GM12878 (cell line): ENCODE measurements around the gene ABR. TPM values are rescaled to one million over a fixed set of nuclear protein-coding genes. Genes with fewer than 3 reads are reported as not detected.

Experiments used
- ATAC-seq: fragments of 200-7000 bp; cut with Tn5 transposase; 3 replicates; pipeline ENCODE4 v1.9.1; 2020; ENCODE audit warnings: mild to moderate bottlenecking, moderate library complexity
- BruUV-seq: library from RNA; stranded (reverse); fragments of 400-500 nt; replicated peaks from 2 replicates; lab custom pipeline; 2021; lab: Mats Ljungman, UMichigan
- CTCF ChIA-PET: fragments of 300-600 bp; sonication (Branson Sonifier 250); formaldehyde crosslinking; extraction: SDS; loops from one replicate; lab custom pipeline; 2021; ENCODE audit warnings: inconsistent platforms; lab: Yijun Ruan, JAX
- POLR2A ChIA-PET: fragments of 350-600 bp; formaldehyde crosslinking; extraction: SDS; loops from one replicate; lab custom pipeline; 2021; ENCODE audit warnings: inconsistent platforms; lab: Charles Lee
- RAD21 ChIA-PET: fragments of 300-600 bp; sonication (Branson Sonifier 250); formaldehyde crosslinking; loops from one replicate; lab custom pipeline; 2023; ENCODE audit warnings: antibody characterized with exemption; ENCODE audit not compliant: unreplicated experiment; lab: Charles Lee
- SMC1A ChIA-PET: fragments of 300-600 bp; sonication (Branson Sonifier 250); formaldehyde crosslinking; loops from one replicate; lab custom pipeline; 2023; ENCODE audit not compliant: unreplicated experiment, uncharacterized antibody; lab: Charles Lee
- DNase-seq: peaks from one replicate; pipeline ENCODE4 v3.0.0-alpha.2; 2011; ENCODE audit warnings: low read depth, low spot score
- FAIRE-seq: peaks from 3 replicates; lab custom pipeline; 2011; peaks lifted over from hg19 to GRCh38; lab: Jason Lieb, UNC
- H2AFZ ChIP-seq: 2 replicates; pipeline ENCODE4 v1.6.0; 2011; ENCODE audit warnings: low read depth, low read length, control low read depth; ENCODE audit not compliant: control insufficient read depth
- H3K27ac ChIP-seq: 2 replicates; pipeline ENCODE4 v1.5.1; 2011; ENCODE audit warnings: control low read depth; ENCODE audit not compliant: control insufficient read depth, insufficient read depth
- H3K27me3 ChIP-seq, 2 experiments: replicated peaks in 1 of 2; 2 replicates each; pipeline versions ENCODE4 v1.6.0 to v1.6.1; 2011; ENCODE audit warnings: low read length in 1 of 2; ENCODE audit not compliant: control insufficient read depth in 2 of 2, insufficient read depth in 2 of 2
- H3K36me3 ChIP-seq, 2 experiments: 2 replicates each; pipeline ENCODE4 v1.5.1; 2011; ENCODE audit warnings: low read length in 1 of 2; ENCODE audit not compliant: control insufficient read depth in 2 of 2, insufficient read depth in 2 of 2
- H3K4me1 ChIP-seq: 2 replicates; pipeline ENCODE4 v1.6.1; 2011; ENCODE audit warnings: mild to moderate bottlenecking, low read length, moderate library complexity, mixed read lengths; ENCODE audit not compliant: control insufficient read depth, insufficient read depth
- H3K4me2 ChIP-seq: 2 replicates; pipeline ENCODE4 v1.6.0; 2011; ENCODE audit warnings: control low read depth; ENCODE audit not compliant: control insufficient read depth, insufficient read depth
- H3K4me3 ChIP-seq: fragments of 200-600 bp; sonication (generic); 2 replicates; pipeline ENCODE4 v1.5.1; 2016
- H3K79me2 ChIP-seq: 2 replicates; pipeline ENCODE4 v1.6.0; 2011; ENCODE audit warnings: low read length; ENCODE audit not compliant: control insufficient read depth, insufficient read depth
- H3K9ac ChIP-seq: 2 replicates; pipeline ENCODE4 v1.8.0; 2011; ENCODE audit warnings: low read length, control low read depth, mixed read lengths; ENCODE audit not compliant: control insufficient read depth, insufficient read depth
- H3K9me3 ChIP-seq: replicated peaks from 3 replicates; pipeline ENCODE4 v1.5.1; 2011; ENCODE audit warnings: mild to moderate bottlenecking, low read length; ENCODE audit not compliant: control insufficient read depth, insufficient read depth
- H4K20me1 ChIP-seq: 2 replicates; pipeline ENCODE4 v1.6.0; 2011; ENCODE audit not compliant: control insufficient read depth, insufficient read depth
- BACH1 ChIP-seq: fragments of 450-650 bp; IDR thresholded peaks from 2 replicates; pipeline ENCODE4 v1.6.1; 2017; ENCODE audit warnings: mild to moderate bottlenecking, borderline replicate concordance
- BRCA1 ChIP-seq: IDR thresholded peaks from 2 replicates; pipeline ENCODE4 v1.6.1; 2011; ENCODE audit warnings: low read depth, low read length, improper control_type of control experiment
- CHD2 ChIP-seq: IDR thresholded peaks from 2 replicates; pipeline ENCODE4 v1.6.1; 2011; ENCODE audit warnings: low read depth, low read length, improper control_type of control experiment, borderline replicate concordance
- CREM ChIP-seq: IDR thresholded peaks from 2 replicates; pipeline ENCODE4 v1.6.1; 2014; ENCODE audit warnings: antibody characterized with exemption, low read depth
- IKZF1 ChIP-seq: fragments of 450-650 bp; conservative IDR thresholded peaks from 2 replicates; pipeline ENCODE4 v1.6.1; 2017; ENCODE audit warnings: antibody characterized with exemption, mild to moderate bottlenecking
- NR2C2 ChIP-seq: IDR thresholded peaks from 2 replicates; pipeline ENCODE4 v1.6.1; 2011; ENCODE audit warnings: borderline replicate concordance, low read depth; ENCODE audit not compliant: control insufficient read depth, insufficient read length
- POLR2AphosphoS2 ChIP-seq: IDR thresholded peaks from 2 replicates; pipeline ENCODE4 v1.6.1; 2011; ENCODE audit warnings: low read depth, mild to moderate bottlenecking, low read length, improper control_type of control experiment, moderate library complexity
- RCOR1 ChIP-seq: conservative IDR thresholded peaks from 2 replicates; pipeline ENCODE4 v1.6.1; 2012; ENCODE audit warnings: low read depth, low read length, improper control_type of control experiment
- TCF3 ChIP-seq: IDR thresholded peaks from 2 replicates; pipeline ENCODE4 v1.6.1; 2012; ENCODE audit warnings: low read depth, mild to moderate bottlenecking, low read length, borderline replicate concordance; ENCODE audit not compliant: insufficient read depth
- ZNF274 ChIP-seq: IDR thresholded peaks from one replicate; pipeline ENCODE4 v1.8.0; 2011; ENCODE audit not compliant: insufficient read length, insufficient read depth
- WGBS: methylation state at CpG from one replicate; pipeline ENCODE4 v1.1.6; 2016; ENCODE audit warnings: low lambda C conversion rate; ENCODE audit not compliant: insufficient replicate concordance, insufficient coverage; ENCODE audit errors: missing lambda C conversion rate; 5-methylcytosine and 5-hydroxymethylcytosine counted together
- in situ Hi-C: fragments of 300-500 bp; cut with MboI; formaldehyde crosslinking; loops from 9 replicates; pipeline ENCODE4 v1.14.3; 2018; ENCODE audit warnings: mixed read lengths
- intact Hi-C: fragments of 100-400 bp; cut with micrococcal nuclease; formaldehyde crosslinking; loops from one replicate; pipeline ENCODE4 v1.14.2; 2022; ENCODE audit not compliant: unreplicated experiment
- polyA plus RNA-seq, 11 experiments: library from polyadenylated mRNA; depleted of rRNA in 4 of 11; unstranded in 6 of 11; stranded (reverse) in 5 of 11; fragments of >200 nt; fragmentation: Nextera tagmentation in 4 of 11; fragmentation: Illumina TruSeq in 1 of 11; extraction: Ambion mirVana in 4 of 11; extraction: Trizol in 1 of 11; gene quantifications; 1 replicate in 1 of 11; 2 replicates in 10 of 11; pipeline versions ENCODE4 v1.2.1 to v1.2.3, GENCODE V29; 2011 to 2016; ENCODE audit warnings: inconsistent platforms in 2 of 11, missing spikeins in 2 of 11, low read depth in 1 of 11
- total RNA-seq, 4 experiments: library from RNA; depleted of rRNA in 3 of 4; stranded (reverse); fragments of >200 nt in 3 of 4; fragmentation: Illumina TruSeq in 1 of 4; extraction: Trizol in 1 of 4; gene quantifications; 2 replicates each; pipeline versions ENCODE4 v1.2.1 to v1.2.3, GENCODE V29; 2013 to 2021
- TF ChIP-seq, protein P1 (sequence below): IDR thresholded peaks from 2 replicates; pipeline ENCODE4 v1.6.1; 2011; ENCODE audit warnings: borderline replicate concordance, low read depth, mild to moderate bottlenecking, moderate library complexity, low read length; ENCODE audit not compliant: insufficient read depth, poor library complexity, severe bottlenecking
- TF ChIP-seq, protein P2 (sequence below): IDR thresholded peaks from 2 replicates; pipeline ENCODE4 v1.6.1; 2012; ENCODE audit warnings: low read length, inconsistent platforms
- TF ChIP-seq, protein P3 (sequence below): fragments of 450-650 bp; formaldehyde crosslinking; IDR thresholded peaks from 2 replicates; pipeline ENCODE4 v1.4.0; 2020; ENCODE audit warnings: mild to moderate bottlenecking, moderate library complexity

The ABR gene
- total and polyA plus RNA-seq, 10 of the 15 experiments (the other 5 are each of a cell fraction or from before 2014, with no cell fraction given), result 1.4 to 112 (median 30.0) TPM

DNA sequence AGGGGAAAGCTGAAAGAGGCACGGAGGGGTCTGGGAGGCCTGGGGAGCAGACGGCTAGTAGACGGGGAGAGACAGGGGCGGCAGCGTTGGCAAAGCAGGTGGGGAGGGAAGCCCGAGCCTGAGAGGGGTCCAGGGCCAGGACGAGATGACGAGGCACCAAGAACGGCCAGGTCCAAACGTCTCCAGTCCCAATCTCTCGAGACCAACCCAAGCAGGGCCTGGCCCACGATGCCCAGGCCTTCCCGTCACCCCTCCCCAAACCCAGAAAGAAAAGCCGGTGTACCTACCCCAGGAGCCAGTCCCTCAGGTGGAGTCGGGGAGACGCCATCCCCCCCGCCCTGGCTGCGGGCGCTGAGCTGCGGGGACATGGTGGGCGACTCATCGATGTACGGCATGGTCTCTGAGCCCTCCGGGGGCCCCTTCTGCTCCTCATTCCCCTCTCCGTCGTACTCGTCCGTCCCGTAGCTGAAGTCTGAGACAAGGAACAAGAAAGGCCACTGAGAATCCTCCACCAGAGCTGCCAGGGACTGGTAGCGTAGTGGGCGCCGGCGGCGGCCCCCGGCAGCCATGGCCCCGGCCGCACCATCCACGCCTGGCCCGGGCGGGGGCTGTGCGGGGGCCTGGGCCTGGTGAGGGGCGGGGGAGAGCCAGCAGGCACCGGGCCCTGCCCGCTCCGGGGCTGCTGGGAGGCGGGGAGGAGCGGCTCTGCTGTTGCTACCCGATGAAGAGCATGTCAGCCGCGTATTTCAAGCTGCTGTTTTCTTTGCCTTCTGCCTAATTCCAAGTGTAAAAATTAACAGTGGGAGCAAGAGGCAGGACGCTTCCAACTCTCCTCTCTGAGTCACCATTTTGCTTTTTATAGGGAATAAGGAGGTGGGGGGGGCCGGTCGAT, 54.6 kb downstream of the ABR start:
- H3K27me3 ChIP-seq, result no peaks in the 10 kb centered on the region
- no peaks in the 10 kb centered on the region for H3K9me3 ChIP-seq
- SMC1A ChIA-PET, result interaction anchor here (3.2 kb wide), 1 partner anchor 40 kb away, joined by 11 read pairs; no protein-coding TSS in a partner anchor
- H2AFZ ChIP-seq, result no peak overlapping the region
- H3K4me3 ChIP-seq, result no peak overlapping the region
- DNase-seq (no peak), FAIRE-seq (no peak), ATAC-seq (no peak)
- no peak overlapping the region for H3K9ac ChIP-seq
- peaks cover 6% of the 10 kb centered on the region for H3K79me2 ChIP-seq
- in situ Hi-C loops, result loop anchor here (5.0 to 10.0 kb wide), 2 partner anchors 72 to 210 kb away; no protein-coding TSS in a partner anchor
- intact Hi-C loops, result loop anchor here (5.0 kb wide), 2 partner anchors 132 to 207 kb away; no protein-coding TSS in a partner anchor
- no peak overlapping the region for H3K27ac ChIP-seq
- WGBS, result 92% methylated on average over 53 of the region's 53 CpGs
- CTCF ChIA-PET, result interaction anchor here (1.1 to 6.2 kb wide), 2 partner anchors 61 to 206 kb away, joined by 4 to 115 read pairs; no protein-coding TSS in a partner anchor
- no peaks in the 10 kb centered on the region for H4K20me1 ChIP-seq
- no peak overlapping the region for H3K4me2 ChIP-seq
- POLR2A ChIA-PET, result interaction anchor here (0.7 kb wide), 1 partner anchor 38 kb away, joined by 5 read pairs; no protein-coding TSS in a partner anchor
- BruUV-seq, result no TSS peak
- H3K4me1 ChIP-seq, result peaks cover 6% of the 10 kb centered on the region
- RAD21 ChIA-PET, result interaction anchor here (1.0 to 1.4 kb wide), 2 partner anchors 14 to 63 kb away, joined by 3 to 6 read pairs; no protein-coding TSS in a partner anchor
- peaks cover 6 to 7% of the 10 kb centered on the region in 2 experiments; a peak in 3 of 4 replicates for H3K36me3 ChIP-seq
- TF ChIP-seq TCF3 (no peak), RCOR1 (no peak), IKZF1 (no peak), NR2C2 (no peak), BACH1 (no peak), CREM (no peak), CHD2 (no peak), POLR2AphosphoS2 (no peak), ZNF274 (no peak), BRCA1 (no peak)
- TF ChIP-seq, protein P1, sequence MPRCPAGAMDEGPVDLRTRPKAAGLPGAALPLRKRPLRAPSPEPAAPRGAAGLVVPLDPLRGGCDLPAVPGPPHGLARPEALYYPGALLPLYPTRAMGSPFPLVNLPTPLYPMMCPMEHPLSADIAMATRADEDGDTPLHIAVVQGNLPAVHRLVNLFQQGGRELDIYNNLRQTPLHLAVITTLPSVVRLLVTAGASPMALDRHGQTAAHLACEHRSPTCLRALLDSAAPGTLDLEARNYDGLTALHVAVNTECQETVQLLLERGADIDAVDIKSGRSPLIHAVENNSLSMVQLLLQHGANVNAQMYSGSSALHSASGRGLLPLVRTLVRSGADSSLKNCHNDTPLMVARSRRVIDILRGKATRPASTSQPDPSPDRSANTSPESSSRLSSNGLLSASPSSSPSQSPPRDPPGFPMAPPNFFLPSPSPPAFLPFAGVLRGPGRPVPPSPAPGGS, result no peak
- TF ChIP-seq, protein P2, sequence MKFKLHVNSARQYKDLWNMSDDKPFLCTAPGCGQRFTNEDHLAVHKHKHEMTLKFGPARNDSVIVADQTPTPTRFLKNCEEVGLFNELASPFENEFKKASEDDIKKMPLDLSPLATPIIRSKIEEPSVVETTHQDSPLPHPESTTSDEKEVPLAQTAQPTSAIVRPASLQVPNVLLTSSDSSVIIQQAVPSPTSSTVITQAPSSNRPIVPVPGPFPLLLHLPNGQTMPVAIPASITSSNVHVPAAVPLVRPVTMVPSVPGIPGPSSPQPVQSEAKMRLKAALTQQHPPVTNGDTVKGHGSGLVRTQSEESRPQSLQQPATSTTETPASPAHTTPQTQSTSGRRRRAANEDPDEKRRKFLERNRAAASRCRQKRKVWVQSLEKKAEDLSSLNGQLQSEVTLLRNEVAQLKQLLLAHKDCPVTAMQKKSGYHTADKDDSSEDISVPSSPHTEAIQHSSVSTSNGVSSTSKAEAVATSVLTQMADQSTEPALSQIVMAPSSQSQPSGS, result no peak
- TF ChIP-seq, protein P3, sequence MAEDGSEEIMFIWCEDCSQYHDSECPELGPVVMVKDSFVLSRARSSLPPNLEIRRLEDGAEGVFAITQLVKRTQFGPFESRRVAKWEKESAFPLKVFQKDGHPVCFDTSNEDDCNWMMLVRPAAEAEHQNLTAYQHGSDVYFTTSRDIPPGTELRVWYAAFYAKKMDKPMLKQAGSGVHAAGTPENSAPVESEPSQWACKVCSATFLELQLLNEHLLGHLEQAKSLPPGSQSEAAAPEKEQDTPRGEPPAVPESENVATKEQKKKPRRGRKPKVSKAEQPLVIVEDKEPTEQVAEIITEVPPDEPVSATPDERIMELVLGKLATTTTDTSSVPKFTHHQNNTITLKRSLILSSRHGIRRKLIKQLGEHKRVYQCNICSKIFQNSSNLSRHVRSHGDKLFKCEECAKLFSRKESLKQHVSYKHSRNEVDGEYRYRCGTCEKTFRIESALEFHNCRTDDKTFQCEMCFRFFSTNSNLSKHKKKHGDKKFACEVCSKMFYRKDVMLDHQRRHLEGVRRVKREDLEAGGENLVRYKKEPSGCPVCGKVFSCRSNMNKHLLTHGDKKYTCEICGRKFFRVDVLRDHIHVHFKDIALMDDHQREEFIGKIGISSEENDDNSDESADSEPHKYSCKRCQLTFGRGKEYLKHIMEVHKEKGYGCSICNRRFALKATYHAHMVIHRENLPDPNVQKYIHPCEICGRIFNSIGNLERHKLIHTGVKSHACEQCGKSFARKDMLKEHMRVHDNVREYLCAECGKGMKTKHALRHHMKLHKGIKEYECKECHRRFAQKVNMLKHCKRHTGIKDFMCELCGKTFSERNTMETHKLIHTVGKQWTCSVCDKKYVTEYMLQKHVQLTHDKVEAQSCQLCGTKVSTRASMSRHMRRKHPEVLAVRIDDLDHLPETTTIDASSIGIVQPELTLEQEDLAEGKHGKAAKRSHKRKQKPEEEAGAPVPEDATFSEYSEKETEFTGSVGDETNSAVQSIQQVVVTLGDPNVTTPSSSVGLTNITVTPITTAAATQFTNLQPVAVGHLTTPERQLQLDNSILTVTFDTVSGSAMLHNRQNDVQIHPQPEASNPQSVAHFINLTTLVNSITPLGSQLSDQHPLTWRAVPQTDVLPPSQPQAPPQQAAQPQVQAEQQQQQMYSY (CRISPR knock-in tag), result no peak
